Inflammatory macrophage (primary cell): ENCODE results near the gene NDFIP1.

Source experiments
- DNase-seq, 2 donors: peaks; one replicate each; pipeline ENCODE4 v3.0.0-alpha.2; 2020 to 2022
- total RNA-seq, 18 experiments: gene quantifications; one replicate each; lab custom pipeline; 2026; ENCODE audit warnings: mixed read lengths in 6 of 18, inconsistent platforms in 2 of 18; lab: John Stamatoyannopoulos, UW

Gene NDFIP1
- total RNA-seq = 42.4 to 124 (median 74.1) reads per million in 18 experiments

- DNase-seq = peak; percentile 83 to 88
These were observed at the start of gene NDFIP1 for GRCh38 chr5:142108432-142109330. Gene NDFIP1, plus strand, starts transcription at chr5:142108779. Its CDS starts 196 bp downstream, at chr5:142108975.

DNA sequence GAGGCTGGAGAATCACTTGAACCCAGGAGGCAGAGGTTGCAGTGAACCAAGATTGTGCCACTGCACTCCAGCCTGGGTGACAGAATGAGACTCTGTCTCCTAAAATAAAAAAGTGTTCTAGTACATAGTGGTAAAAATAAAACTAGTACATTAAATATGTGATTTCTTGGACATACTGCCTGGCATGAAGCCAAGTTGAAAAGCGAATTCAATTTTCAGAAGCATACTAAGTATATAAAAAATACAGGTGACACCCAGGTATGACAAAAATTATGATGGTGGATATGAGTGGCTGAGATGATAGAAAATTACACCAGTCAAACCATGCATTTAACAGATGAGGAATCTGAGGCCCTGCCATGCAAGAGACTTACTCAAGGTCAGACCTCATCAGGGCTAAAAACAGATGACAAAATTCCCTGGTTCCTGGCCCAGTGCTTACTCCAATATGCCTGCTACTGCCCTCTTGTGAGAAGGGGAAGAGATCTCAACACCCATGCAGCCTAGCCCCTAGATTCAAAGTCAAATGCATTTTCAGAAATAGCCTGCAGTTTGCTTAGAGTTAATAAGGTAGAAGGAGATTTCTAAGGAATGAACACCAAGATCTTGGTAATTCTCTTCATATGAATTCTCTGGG, 49.2 kb upstream of the NDFIP1 start:
- DNase-seq = peak; percentile 70 to 72

DNA sequence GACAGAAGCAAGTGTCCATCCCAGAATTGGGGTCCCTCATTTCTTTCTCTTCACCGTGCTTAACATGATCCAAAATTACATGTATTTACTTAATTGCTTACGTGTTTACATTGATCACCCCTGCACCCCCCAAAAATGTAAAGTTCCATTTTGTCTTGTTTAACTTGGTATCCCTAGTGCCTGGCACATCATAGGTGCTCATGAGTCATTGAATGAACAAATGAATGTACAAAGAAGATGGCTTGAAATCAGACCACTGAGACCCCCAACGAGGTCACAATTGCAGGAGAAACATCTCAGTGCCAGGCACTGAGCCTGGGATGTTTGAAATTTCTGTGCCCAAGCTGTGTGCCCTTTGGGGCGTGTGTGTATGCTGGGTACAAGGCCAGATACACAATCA, 45.2 kb upstream of the NDFIP1 start:
- no peak for DNase-seq

DNA sequence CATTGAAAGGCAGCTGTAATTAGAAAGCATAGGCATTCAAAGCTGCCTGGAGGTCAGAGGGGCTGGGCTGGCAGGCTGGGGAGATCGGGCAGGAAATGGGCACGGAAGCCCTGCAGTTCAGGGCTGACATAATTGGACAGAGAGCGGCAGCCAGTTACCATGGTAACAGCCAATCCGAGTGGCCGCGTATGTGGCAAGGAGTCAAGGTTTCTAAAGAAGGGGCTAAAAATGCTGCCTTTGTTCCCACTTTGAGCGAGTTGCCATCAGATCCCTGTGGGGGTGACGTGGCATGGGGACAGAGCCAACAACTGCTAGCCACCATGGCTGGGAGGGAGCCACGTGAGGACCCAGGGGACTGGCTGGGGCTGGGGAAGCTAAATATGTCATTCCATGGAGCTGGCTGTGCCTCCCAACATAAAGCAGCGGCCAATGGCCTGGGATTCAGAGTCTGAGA, 44.7 kb upstream of the NDFIP1 start:
- DNase-seq = peak; percentile 12 to 32

- DNase-seq = peak in 1 of 2 donors; percentile 23
These were observed 43.3 kb upstream of the NDFIP1 start for GRCh38 chr5:142065273-142065672.

- peak; percentile 61 to 68 for DNase-seq
These were observed 38.8 kb upstream of the NDFIP1 start for GRCh38 chr5:142069606-142070399.

DNA sequence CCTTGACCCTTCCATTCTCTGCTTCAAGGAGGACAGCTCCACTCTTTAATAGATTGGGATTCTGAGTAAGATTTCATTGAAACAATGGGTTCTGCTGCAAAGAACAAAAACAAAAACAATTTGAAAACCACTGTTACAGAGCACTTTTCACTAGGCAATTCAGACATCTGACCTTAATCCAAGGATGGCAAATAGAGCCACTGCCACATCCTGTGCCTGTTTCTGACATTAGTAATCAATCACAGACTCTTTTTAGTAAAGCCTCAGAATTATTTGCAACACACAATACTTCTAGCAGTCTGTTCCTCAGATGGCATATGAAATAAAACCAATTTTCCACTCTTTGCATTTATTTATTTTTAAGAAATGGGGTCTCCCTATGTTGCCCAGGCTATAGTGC, 37.8 kb upstream of the NDFIP1 start:
- DNase-seq = no peak

DNA sequence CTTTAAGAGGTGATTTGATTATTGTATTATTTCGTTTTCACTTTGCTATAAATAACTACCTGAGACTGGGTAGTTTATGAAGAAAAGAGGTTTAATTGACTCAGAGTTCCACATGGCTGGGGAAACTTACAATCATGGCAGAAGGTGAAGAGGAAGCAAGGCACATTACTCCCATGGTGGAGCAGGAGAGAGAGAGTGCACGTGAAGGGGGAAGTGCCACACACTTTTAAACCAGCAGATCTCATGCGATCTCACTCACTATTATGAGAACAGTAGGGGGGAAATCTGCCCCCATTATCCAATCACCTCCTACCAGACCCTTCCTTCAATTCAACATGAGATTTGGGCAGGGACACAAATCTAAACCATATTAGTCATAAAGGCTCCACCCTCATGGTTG, 36.1 kb upstream of the NDFIP1 start:
- peak in 1 of 2 donors; percentile 14 for DNase-seq

DNA sequence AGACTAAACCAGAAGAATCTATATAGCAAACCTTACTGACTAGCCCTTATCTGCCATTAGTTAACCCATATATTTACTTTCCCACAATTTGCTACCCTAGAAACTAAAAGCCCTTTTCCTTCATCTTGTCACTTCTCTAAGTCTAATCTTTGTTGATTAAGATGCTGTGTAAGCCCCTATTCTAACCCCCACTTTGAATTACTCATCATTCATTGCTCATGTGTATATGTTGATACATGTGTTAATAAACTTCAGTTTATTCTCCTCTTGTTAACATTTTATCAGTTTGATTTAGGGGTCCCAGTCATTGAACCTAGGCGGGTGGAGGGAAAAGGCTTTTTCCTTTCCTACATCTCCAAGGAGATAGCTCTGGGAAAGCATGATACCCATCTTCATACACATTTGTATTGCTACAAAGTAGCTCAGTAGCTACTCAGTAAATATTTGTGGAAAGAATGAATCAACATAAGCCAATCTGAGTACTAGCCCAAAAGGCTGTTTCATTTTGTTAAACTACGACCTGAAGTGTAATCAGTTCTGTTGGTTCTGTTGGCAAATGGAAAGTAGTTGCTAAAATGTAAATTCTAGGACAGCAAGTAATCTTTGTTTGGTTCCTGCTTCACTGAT, 35.1 kb upstream of the NDFIP1 start:
- DNase-seq = no peak

DNA sequence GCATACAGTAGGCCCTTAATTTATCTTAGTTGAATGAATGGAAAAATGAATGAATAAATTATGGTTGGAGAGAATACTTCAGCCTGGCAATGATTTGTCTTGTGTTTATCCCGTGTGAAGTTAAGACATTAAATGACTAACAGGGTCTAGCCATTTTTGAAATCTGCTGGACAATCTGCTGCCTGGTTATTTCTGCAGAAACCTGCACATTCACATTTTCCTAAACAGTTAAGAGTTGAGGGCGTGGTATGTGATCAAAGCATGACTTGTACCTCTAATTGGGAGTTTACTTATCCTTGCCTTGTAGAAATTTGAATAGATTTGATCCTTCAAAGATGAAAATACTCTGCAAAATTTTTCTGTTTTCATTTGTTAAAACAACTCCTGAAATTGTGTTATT, 34.6 kb upstream of the NDFIP1 start:
- DNase-seq = no peak

GRCh38 chr5:142078221-142078620, 30.4 kb upstream of the NDFIP1 start:
- no peak for DNase-seq

- no peak for DNase-seq
These were observed 29.9 kb upstream of the NDFIP1 start for GRCh38 chr5:142078706-142079105.

- DNase-seq = no peak
These were observed 29.3 kb upstream of the NDFIP1 start for GRCh38 chr5:142079306-142079721.

GRCh38 chr5:142080248-142080647, 28.3 kb upstream of the NDFIP1 start:
- DNase-seq = no peak

GRCh38 chr5:142082182-142082781, 26.3 kb upstream of the NDFIP1 start:
- no peak for DNase-seq

DNA sequence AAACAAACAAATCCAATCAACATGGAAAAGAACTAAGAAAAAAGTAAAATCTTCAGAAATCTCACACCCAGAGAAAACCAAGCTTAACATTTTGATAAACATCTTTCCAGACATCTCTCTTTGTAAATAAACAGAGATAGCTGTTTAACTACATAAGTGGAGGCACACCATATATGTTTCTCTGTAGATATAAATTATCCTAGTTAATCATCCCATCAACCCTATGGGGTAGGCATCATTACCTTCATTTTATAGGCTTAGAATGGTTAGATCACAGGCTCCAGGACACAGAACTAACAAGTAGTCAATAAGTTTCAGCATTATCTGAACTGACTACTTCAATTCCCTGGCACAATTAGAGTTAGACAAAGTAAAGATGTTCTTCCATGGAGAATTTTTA, 22.4 kb upstream of the NDFIP1 start:
- DNase-seq = no peak

GRCh38 chr5:142086679-142087078, 21.9 kb upstream of the NDFIP1 start:
- no peak for DNase-seq

DNA sequence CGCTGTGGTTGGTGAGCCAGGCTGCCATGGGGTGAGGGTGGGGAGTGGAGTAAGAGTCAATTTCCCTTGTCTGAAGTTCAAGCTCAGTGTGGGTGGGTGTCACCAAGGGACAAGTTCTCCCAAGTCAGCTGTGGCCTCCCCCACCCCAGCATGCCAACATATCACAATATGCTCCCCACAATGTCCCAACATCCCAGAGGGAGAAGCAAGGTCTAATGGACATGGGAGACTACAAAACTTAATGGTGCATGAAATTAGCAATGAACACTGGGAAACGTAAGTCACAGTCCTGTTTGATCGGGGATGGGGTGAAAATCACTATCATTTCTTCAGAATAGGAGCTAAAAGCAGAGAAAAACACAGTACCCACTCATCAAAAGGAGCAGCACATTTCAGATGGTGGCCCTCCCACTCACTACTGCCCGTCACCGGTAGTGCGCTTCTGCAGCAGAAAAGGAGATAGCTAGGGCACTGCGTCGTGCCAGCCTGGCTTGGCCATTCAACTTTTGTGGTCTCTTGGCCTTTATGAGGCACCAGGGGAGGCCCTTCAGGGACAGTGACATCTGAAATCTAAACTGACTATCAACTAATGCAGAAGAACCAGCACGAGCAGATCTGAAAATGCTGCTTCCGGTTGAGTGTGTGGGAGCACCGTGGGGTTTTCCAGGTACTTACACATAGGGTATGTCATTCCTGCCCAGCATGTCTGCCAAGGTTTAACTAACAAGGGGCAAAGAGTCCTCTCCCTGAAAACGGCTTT, 20.5 kb upstream of the NDFIP1 start:
- DNase-seq = peak; percentile 7 to 29

GRCh38 chr5:142088855-142089479, 19.6 kb upstream of the NDFIP1 start:
- peak in 1 of 2 donors; percentile 27 for DNase-seq

DNA sequence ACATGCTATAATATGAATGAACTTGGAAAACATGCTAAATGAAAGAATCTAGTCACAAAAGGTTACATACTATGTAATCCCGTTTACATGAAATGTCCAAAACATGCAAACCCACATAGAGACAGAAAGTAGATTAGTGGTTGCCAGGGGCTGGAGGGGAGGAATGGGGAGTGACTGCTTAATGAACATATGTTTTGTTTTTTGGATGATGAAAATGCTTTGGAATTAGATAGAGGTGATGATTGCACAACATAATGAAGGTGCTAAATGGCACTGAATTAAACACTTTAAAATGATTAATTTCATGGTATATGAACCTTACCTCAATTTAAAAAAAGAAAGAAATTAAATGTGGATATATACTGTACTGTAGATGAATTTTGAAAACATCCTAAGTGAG, 17.6 kb upstream of the NDFIP1 start:
- no peak for DNase-seq

- no peak for DNase-seq
These were observed 16.7 kb upstream of the NDFIP1 start for GRCh38 chr5:142091922-142092321.
